SK-N-SH treated with all-trans-retinoic acid at 6 μM for 48 hours (cell line): ENCODE results near the gene MPPED2.

Experiments used
- ATAC-seq: fragments of 200-7000 bp; cut with Tn5 transposase; 3 replicates; pipeline ENCODE4 v1.9.1; 2020; ENCODE audit warnings: mild to moderate bottlenecking, moderate library complexity
- ARNTL ChIP-seq: fragments of 450-650 bp; formaldehyde crosslinking; IDR thresholded peaks from 2 replicates; pipeline ENCODE4 v1.5.0; 2020; ENCODE audit warnings: low read depth, mild to moderate bottlenecking, moderate library complexity, borderline replicate concordance
- BACH2 ChIP-seq: fragments of 250-450 bp; sonication (Bioruptor Pico); IDR thresholded peaks from 2 replicates; pipeline ENCODE4 v1.9.0; 2021; ENCODE audit warnings: mild to moderate bottlenecking, borderline replicate concordance
- CSDC2 ChIP-seq: fragments of 250-450 bp; sonication (Bioruptor Pico); IDR thresholded peaks from 2 replicates; pipeline ENCODE4 v1.5.0; 2020; ENCODE audit warnings: mild to moderate bottlenecking, moderate library complexity
- ESRRG ChIP-seq: fragments of 250-450 bp; sonication (Bioruptor Pico); IDR thresholded peaks from 2 replicates; pipeline ENCODE4 v1.6.1; 2021; ENCODE audit warnings: mild to moderate bottlenecking
- GLIS3 ChIP-seq: fragments of 250-450 bp; sonication (Bioruptor Pico); IDR thresholded peaks from 2 replicates; pipeline ENCODE4 v1.5.0; 2020; ENCODE audit warnings: mild to moderate bottlenecking, moderate library complexity
- ISL1 ChIP-seq: fragments of 250-450 bp; sonication (Bioruptor Pico); IDR thresholded peaks from 2 replicates; pipeline ENCODE4 v2.1.2; 2022; ENCODE audit warnings: mild to moderate bottlenecking, moderate library complexity
- OSR1 ChIP-seq: fragments of 250-450 bp; sonication (Bioruptor Pico); IDR thresholded peaks from 2 replicates; pipeline ENCODE4 v1.8.0; 2022; ENCODE audit warnings: moderate library complexity, mild to moderate bottlenecking, inconsistent platforms
- PPARA ChIP-seq: fragments of 250-450 bp; sonication (Bioruptor Pico); IDR thresholded peaks from 2 replicates; pipeline ENCODE4 v1.5.0; 2020; ENCODE audit warnings: mild to moderate bottlenecking, borderline replicate concordance
- RARB ChIP-seq: fragments of 250-450 bp; sonication (Bioruptor Pico); IDR thresholded peaks from 2 replicates; pipeline ENCODE4 v1.8.0; 2021; ENCODE audit warnings: mild to moderate bottlenecking, moderate library complexity
- TCF4 ChIP-seq: fragments of 250-450 bp; sonication (Bioruptor Pico); IDR thresholded peaks from 2 replicates; pipeline ENCODE4 v1.8.0; 2021; ENCODE audit warnings: mild to moderate bottlenecking, moderate library complexity, borderline replicate concordance
- TOX ChIP-seq: fragments of 250-450 bp; sonication (Bioruptor Pico); IDR thresholded peaks from 2 replicates; pipeline ENCODE4 v1.8.0; 2021; ENCODE audit warnings: mild to moderate bottlenecking, moderate library complexity, borderline replicate concordance
- ZC3H10 ChIP-seq: fragments of 250-450 bp; sonication (Bioruptor Pico); IDR thresholded peaks from 2 replicates; pipeline ENCODE4 v1.5.1; 2021; ENCODE audit warnings: mild to moderate bottlenecking, moderate library complexity
- ZFP30 ChIP-seq: fragments of 450-650 bp; formaldehyde crosslinking; IDR thresholded peaks from 2 replicates; pipeline ENCODE4 v1.5.0; 2022; ENCODE audit warnings: mild to moderate bottlenecking, moderate library complexity
- ZNF70 ChIP-seq: fragments of 450-650 bp; formaldehyde crosslinking; IDR thresholded peaks from 2 replicates; pipeline ENCODE4 v1.5.0; 2020; ENCODE audit warnings: mild to moderate bottlenecking, moderate library complexity
- ZNF8 ChIP-seq: fragments of 450-650 bp; formaldehyde crosslinking; IDR thresholded peaks from 2 replicates; pipeline ENCODE4 v1.5.0; 2020; ENCODE audit warnings: mild to moderate bottlenecking, moderate library complexity
- TF ChIP-seq, protein P1 (sequence below): fragments of 250-450 bp; sonication (Bioruptor Pico); IDR thresholded peaks from 2 replicates; pipeline ENCODE4 v1.8.0; 2020; ENCODE audit warnings: mild to moderate bottlenecking, moderate library complexity, borderline replicate concordance
- TF ChIP-seq, protein P2 (sequence below): fragments of 250-450 bp; sonication (Bioruptor Pico); IDR thresholded peaks from 2 replicates; pipeline ENCODE4 v1.8.0; 2021; ENCODE audit warnings: low read depth, mild to moderate bottlenecking, moderate library complexity, borderline replicate concordance
- TF ChIP-seq, protein P3 (sequence below): fragments of 250-450 bp; sonication (Bioruptor Pico); IDR thresholded peaks from 2 replicates; pipeline ENCODE4 v1.5.1; 2020; ENCODE audit warnings: low read depth, mild to moderate bottlenecking, moderate library complexity
- TF ChIP-seq, protein P4 (sequence below): fragments of 250-450 bp; sonication (Bioruptor Pico); IDR thresholded peaks from 2 replicates; pipeline ENCODE4 v1.5.1; 2021; ENCODE audit warnings: mild to moderate bottlenecking, moderate library complexity
- TF ChIP-seq, protein P5 (sequence below): fragments of 250-450 bp; sonication (Bioruptor Pico); IDR thresholded peaks from 2 replicates; pipeline ENCODE4 v1.5.0; 2020; ENCODE audit warnings: mild to moderate bottlenecking, moderate library complexity

Gene MPPED2

DNA sequence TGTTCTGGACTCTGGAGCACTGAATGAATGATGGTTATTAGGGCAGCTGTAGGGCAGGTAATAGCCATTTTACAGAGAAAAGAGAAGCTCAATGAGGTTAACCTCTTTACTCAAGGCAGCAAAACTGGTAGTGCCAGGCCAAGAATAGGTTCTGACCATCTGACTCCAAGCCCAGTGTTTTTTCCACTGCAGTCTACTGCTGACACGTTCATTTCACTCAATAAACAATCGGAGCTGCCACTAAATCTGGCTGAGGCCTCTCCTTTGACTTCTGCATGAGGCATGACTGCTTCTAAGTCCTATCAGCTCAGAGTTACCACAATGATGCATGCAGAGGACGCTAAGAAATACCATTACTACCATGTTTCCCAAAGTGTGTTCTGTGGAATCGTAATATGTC, 145.6 kb downstream of the MPPED2 start:
- no peak for TF ChIP-seq RARB (CRISPR knock-in tag)
- TF ChIP-seq PPARA (CRISPR knock-in tag), result no peak
- TF ChIP-seq, protein P1, sequence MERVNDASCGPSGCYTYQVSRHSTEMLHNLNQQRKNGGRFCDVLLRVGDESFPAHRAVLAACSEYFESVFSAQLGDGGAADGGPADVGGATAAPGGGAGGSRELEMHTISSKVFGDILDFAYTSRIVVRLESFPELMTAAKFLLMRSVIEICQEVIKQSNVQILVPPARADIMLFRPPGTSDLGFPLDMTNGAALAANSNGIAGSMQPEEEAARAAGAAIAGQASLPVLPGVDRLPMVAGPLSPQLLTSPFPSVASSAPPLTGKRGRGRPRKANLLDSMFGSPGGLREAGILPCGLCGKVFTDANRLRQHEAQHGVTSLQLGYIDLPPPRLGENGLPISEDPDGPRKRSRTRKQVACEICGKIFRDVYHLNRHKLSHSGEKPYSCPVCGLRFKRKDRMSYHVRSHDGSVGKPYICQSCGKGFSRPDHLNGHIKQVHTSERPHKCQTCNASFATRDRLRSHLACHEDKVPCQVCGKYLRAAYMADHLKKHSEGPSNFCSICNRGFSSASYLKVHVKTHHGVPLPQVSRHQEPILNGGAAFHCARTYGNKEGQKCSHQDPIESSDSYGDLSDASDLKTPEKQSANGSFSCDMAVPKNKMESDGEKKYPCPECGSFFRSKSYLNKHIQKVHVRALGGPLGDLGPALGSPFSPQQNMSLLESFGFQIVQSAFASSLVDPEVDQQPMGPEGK, result no peak
- TF ChIP-seq BACH2 (CRISPR knock-in tag), result no peak
- no peak for TF ChIP-seq ZNF70
- no peak for TF ChIP-seq ESRRG (CRISPR knock-in tag)
- no peak for TF ChIP-seq ZNF8 (CRISPR knock-in tag)
- no peak for TF ChIP-seq ISL1
- no peak for TF ChIP-seq ZC3H10 (CRISPR knock-in tag)
- no peak for TF ChIP-seq GLIS3 (CRISPR knock-in tag)
- TF ChIP-seq ARNTL (CRISPR knock-in tag), result no peak
- TF ChIP-seq, protein P2, sequence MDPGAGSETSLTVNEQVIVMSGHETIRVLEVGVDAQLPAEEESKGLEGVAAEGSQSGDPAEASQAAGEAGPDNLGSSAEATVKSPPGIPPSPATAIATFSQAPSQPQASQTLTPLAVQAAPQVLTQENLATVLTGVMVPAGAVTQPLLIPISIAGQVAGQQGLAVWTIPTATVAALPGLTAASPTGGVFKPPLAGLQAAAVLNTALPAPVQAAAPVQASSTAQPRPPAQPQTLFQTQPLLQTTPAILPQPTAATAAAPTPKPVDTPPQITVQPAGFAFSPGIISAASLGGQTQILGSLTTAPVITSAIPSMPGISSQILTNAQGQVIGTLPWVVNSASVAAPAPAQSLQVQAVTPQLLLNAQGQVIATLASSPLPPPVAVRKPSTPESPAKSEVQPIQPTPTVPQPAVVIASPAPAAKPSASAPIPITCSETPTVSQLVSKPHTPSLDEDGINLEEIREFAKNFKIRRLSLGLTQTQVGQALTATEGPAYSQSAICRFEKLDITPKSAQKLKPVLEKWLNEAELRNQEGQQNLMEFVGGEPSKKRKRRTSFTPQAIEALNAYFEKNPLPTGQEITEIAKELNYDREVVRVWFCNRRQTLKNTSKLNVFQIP (CRISPR knock-in tag), result no peak
- TF ChIP-seq, protein P3, sequence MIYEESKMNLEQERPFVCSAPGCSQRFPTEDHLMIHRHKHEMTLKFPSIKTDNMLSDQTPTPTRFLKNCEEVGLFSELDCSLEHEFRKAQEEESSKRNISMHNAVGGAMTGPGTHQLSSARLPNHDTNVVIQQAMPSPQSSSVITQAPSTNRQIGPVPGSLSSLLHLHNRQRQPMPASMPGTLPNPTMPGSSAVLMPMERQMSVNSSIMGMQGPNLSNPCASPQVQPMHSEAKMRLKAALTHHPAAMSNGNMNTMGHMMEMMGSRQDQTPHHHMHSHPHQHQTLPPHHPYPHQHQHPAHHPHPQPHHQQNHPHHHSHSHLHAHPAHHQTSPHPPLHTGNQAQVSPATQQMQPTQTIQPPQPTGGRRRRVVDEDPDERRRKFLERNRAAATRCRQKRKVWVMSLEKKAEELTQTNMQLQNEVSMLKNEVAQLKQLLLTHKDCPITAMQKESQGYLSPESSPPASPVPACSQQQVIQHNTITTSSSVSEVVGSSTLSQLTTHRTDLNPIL (CRISPR knock-in tag), result no peak
- no peak for TF ChIP-seq ZFP30 (CRISPR knock-in tag)
- no peak for TF ChIP-seq TOX (CRISPR knock-in tag)
- no peak for TF ChIP-seq CSDC2 (CRISPR knock-in tag)
- no peak for TF ChIP-seq TCF4 (CRISPR knock-in tag)
- TF ChIP-seq, protein P4, sequence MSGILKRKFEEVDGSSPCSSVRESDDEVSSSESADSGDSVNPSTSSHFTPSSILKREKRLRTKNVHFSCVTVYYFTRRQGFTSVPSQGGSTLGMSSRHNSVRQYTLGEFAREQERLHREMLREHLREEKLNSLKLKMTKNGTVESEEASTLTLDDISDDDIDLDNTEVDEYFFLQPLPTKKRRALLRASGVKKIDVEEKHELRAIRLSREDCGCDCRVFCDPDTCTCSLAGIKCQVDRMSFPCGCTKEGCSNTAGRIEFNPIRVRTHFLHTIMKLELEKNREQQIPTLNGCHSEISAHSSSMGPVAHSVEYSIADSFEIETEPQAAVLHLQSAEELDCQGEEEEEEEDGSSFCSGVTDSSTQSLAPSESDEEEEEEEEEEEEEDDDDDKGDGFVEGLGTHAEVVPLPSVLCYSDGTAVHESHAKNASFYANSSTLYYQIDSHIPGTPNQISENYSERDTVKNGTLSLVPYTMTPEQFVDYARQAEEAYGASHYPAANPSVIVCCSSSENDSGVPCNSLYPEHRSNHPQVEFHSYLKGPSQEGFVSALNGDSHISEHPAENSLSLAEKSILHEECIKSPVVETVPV (CRISPR knock-in tag), result no peak
- no peak for TF ChIP-seq OSR1
- TF ChIP-seq, protein P5, sequence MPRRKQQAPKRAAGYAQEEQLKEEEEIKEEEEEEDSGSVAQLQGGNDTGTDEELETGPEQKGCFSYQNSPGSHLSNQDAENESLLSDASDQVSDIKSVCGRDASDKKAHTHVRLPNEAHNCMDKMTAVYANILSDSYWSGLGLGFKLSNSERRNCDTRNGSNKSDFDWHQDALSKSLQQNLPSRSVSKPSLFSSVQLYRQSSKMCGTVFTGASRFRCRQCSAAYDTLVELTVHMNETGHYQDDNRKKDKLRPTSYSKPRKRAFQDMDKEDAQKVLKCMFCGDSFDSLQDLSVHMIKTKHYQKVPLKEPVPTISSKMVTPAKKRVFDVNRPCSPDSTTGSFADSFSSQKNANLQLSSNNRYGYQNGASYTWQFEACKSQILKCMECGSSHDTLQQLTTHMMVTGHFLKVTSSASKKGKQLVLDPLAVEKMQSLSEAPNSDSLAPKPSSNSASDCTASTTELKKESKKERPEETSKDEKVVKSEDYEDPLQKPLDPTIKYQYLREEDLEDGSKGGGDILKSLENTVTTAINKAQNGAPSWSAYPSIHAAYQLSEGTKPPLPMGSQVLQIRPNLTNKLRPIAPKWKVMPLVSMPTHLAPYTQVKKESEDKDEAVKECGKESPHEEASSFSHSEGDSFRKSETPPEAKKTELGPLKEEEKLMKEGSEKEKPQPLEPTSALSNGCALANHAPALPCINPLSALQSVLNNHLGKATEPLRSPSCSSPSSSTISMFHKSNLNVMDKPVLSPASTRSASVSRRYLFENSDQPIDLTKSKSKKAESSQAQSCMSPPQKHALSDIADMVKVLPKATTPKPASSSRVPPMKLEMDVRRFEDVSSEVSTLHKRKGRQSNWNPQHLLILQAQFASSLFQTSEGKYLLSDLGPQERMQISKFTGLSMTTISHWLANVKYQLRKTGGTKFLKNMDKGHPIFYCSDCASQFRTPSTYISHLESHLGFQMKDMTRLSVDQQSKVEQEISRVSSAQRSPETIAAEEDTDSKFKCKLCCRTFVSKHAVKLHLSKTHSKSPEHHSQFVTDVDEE (CRISPR knock-in tag), result no peak
- no peak for ATAC-seq

DNA sequence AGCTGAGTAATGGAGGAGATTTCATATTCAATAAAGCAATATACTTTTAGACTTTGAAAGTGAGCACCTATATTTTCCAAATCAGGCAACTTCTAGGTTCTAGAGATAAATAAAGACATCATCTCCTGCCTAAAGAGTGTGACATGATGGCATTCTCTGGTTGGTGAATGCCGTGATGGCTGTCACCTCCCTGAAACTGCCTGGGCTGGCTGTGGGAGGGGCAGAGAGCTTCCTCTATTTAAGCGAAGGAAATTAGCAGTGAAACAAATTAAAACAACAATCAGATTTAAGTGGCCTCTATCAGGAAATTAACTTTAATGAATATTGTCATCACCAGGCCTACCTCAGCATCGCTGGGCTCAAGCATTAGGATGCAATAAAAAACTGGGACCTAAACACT, 149.4 kb downstream of the MPPED2 start:
- ATAC-seq, result no peak
- TF ChIP-seq, protein P4 (CRISPR knock-in tag), result no peak
- TF ChIP-seq, protein P1, result no peak
- no peak for TF ChIP-seq GLIS3 (CRISPR knock-in tag)
- TF ChIP-seq, all 23 proteins: peak for 0
